HG03108 (cell line): Measurements from ENCODE around the gene CPEB2.
"Not testable (repeated sequence)": the region's sequence is repeated elsewhere in the genome, so short reads cannot be mapped to it uniquely, and the experiment has no call there.

Experiments used
- ATAC-seq: cut with Tn5 transposase; IDR thresholded peaks from one replicate; pipeline ENCODE4 v1.9.1; 2021; ENCODE audit warnings: moderate library complexity; ENCODE audit not compliant: unreplicated experiment

Gene CPEB2

DNA sequence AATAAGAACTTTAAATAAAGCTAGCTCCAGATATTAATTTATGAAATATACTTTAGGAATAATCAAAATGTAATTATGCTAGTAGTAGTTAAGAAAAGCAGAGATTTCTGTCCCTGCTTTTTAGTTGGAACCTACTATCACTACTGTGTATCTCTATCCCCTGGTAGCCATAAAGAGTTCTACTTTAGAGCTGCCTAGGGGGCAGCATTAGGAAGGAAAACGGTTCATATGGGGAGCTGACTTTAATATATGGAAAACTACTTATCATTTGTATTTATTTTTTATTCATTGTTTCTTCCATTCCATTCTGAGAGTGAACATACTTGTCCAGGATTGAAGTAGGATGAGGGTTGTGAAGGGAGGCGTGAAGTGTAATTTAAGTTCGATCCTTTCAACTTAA, 40.9 kb downstream of the CPEB2 start:
- no peak for ATAC-seq

DNA sequence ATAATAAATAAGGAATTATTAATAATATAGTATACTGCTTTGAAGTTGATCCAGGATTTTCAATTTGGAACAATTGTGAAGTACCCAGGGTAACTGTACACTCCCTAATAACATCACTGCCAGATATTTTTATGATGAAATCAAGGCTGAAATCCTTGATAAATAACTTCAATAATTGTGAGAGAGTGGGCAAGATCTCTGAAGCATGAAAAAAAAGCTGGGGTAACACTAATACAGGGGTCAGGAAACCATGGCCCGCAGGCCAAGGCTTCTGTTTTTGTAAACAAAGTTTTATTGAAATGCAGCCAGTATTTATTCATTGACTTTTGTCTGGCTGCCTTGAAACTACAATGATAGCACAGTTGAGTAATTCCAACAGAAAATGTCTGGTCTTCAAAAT, 41.6 kb downstream of the CPEB2 start:
- no peak for ATAC-seq

DNA sequence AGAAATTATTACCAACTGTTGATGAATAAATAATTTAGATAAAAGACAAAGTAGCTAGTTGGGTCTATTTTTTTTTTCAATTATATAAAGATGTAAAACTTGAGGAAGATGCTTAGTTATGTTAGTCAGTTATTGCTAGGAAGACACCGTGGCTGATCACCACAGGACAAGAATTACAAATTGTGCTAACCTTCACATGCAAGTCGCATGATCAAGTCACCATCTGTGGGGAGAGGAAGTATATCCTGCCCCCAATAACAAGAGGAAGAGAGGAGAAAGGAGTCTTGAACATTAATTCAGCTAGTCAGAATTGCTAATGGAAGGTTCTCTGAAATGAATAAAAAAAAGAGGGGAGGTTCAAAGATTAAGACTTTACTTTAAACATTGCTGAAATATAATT, 52.3 kb downstream of the CPEB2 start:
- no peak for ATAC-seq

DNA sequence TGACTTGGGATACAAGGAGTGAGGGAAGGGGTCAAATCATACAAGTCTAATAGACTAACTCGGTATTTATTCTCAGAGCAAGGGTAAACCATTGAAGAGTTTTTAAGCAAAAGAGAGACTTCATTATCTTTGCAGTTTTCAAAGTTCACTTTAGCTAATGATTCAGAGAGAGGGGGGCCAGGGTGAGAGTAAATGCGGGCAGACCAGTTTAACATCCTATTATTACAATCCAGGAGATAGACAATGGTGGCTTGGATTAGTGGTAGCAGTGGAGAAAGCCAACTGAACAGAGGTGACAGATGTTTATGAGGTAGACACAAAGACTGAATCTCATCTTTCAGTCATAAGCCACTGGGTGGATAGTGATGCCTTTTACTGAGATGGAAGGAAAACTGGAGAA, 57.9 kb downstream of the CPEB2 start:
- ATAC-seq, result no peak

DNA sequence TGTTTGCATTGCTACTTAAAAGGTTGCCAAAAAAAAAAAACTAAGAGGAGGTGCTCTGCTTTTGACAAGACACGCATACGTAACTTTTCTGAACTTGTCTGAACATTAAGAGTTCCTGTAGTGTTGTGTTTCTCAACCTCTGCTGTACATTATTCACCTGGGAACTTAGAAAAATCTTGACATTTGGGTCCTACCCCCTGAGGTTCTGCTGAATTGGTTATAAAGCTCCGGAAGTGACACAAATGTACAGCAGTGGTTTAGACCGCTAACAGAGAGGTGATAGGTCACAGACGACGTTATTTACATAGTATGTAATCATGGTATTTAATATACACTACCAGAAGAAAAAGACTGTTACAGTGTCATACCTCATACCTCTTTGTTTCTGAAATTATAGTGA, 61.1 kb downstream of the CPEB2 start:
- ATAC-seq, result no peak

DNA sequence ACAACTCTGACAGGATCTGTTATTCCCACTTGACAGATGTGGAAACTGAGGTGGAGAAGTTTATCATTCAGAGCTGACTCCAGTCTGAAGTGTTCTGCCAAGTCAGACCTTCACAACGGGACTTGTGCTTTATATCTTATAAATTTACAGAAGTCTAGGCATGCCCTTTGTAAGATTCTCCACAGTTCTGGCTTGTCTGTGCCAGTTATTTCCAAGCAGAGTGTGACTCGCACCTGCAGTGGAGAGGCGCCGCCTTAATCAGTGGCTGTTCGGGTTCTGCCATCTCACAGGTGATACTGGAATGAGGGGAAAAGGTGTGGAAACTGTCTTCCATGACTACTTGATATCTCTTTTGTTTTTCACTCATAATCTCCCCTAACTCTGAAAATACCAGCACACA, 63.2 kb downstream of the CPEB2 start:
- no peak for ATAC-seq

DNA sequence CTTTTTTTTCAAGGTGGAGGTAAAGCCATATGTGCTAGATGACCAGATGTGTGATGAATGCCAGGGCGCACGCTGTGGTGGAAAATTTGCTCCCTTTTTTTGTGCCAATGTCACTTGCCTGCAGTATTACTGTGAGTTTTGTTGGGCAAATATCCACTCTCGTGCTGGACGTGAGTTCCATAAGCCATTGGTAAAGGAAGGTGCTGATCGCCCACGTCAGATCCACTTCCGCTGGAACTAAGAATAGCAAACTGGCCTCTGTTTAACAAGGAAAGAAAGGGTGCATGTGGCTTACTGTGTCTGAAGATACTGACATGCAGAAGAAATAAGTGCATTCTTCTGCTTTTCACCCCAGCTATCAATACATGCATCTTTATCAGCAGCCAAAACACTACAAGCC, 63.9 kb downstream of the CPEB2 start:
- ATAC-seq, result no peak

DNA sequence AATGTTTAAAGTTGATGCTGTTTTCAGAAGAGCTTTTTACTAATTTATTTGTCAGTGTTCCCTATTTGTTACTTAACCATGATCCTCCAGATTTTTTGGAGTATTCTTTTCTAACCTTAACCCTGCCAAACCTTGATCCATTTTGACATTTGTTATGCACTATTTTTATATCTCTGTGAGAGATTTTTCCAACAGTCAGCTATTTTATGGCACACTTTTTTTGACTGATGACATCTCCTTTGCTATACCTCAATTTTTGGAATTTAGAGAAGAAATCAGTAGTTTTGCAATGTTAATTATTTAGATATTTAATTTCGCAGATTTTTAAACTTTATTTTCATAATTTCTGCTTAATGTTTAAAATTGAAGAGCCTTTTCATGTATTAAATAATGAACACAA, 66.0 kb downstream of the CPEB2 start:
- ATAC-seq, result no peak

DNA sequence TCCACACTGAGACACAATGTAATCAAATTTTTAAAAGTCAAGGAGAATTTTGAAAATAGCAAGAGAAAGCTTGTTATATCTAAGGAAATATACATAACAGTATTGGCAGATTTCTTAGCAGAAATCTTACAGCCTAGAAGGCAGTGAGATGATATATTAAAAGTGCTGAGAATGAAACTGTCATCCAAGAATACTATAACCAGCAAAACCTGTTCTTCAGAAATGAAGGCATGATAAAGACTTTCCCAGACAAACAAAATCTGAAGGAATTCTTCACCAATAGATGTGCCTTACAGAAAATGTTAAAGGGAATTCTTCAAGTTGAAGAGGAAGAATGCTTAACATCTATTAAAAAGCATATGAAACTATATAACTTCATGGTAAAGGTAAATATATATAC, 73.6 kb downstream of the CPEB2 start:
- ATAC-seq, result no peak

DNA sequence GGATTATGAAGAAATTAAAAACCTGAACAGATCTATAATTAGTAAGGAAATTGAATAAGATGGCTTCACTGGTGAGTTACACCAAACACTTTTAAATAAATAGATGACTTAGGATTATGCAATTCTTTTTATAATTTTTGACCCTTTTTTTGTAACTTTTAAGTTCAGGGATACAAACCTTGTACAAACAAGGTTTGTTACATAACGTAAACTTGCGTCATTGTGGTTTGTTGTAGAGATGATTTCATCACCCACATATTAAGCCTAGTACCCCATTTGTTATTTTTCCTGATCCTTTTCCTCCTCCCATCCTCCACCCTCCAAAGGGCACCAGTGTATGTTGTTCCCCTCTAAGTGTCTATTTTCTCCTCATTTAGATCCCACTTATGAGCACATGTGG, 75.7 kb downstream of the CPEB2 start:
- no peak for ATAC-seq

DNA sequence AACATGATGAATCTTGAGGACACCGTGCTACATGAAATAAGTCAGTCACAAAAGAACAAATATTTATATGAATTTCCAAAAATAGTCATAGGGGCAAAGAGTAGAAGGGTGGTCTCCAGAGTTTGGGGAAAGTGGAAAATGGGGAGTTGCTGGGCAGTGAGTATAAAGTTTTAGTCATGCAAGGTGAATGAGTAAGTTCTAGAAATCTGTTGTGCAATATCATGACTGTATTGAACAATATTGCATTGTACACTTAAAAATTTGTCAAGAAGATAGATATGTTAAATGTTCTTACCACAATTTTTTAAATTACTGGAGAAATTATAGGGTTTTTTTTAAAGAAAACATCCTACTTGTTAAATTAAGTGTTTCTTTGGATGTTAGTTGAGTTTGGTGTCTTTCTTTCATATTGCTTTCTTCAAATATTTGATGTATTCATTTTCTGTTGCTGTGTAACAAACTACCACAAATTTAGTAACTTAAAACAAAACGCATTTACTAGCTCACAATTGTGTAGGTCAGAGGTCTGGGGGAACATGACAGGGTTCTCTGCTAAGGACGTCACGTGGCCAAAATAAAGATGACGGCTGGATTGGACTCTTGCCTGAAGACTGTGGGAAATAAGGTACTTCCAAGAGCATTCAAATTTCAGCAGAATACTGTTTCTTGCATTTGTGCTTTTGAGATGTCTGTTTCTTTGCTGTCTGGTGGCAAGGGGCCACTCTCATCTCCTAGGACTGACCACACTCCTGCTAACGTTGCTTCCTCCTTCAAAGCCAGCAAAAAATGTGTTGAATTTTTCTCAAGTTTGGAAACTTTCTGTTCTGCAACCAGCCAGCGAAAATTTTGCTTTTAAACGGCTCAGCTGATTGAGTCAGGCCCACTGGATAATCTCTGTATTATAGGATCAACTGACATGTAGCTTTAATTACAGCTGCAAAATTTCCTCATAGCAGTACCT, 76.7 kb downstream of the CPEB2 start:
- no peak for ATAC-seq

DNA sequence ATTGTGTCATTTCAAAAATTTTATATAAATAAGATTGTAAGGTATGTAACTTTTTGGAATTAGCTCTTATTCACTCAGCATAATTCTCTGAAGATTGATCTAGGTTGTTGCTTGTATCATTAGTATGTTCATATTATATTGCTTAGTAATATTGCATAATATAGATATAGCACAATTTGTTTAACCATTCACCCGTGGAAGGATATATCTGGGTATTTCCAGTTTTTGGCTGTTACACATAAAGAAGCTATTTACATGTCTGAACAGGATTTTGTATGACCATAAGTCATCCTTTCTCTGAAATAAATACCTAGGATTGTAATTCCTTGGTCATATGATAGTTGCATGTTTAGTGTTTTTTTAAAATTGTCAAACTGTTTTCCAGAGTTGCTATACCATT, 82.5 kb downstream of the CPEB2 start:
- ATAC-seq, result no peak

DNA sequence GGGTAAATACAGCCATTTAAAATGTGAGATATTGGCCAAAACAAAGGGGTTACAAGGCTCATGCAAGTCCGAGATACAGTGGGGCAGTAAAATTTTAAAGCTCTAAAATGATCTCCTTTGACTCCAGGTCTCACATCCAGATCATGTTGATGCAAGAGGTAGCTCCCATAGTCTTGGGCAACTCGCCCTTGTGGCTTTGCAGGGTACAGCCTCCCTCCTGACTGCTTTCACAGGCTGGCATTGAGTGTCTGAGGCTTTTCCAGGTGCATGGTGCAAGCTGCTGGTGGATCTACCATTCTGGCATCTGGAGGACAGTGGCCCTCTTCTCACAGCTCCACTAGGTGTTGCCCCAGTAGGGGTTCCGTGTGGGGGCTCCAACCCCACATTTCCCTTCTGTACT, 83.5 kb downstream of the CPEB2 start:
- ATAC-seq, result not testable (repeated sequence)

DNA sequence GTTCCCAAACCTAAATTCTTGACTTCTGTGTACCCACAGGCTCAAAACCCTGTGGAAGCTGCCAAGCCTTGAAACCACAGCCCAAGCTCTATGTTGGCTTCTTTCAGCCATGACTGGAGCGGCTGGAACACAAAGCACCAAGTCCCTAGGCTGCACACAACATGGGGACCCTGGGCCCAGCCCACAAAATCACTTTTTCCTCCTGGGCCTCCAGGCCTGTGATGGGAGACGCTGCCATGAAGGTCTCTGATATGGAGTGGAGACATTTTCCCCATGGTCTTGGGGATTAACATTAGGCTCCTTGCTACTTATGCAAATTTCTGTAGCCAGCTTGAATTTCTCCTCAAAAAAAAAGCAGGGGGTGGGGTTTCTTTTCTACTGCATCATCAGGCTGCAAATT, 84.0 kb downstream of the CPEB2 start:
- not testable (repeated sequence) for ATAC-seq

DNA sequence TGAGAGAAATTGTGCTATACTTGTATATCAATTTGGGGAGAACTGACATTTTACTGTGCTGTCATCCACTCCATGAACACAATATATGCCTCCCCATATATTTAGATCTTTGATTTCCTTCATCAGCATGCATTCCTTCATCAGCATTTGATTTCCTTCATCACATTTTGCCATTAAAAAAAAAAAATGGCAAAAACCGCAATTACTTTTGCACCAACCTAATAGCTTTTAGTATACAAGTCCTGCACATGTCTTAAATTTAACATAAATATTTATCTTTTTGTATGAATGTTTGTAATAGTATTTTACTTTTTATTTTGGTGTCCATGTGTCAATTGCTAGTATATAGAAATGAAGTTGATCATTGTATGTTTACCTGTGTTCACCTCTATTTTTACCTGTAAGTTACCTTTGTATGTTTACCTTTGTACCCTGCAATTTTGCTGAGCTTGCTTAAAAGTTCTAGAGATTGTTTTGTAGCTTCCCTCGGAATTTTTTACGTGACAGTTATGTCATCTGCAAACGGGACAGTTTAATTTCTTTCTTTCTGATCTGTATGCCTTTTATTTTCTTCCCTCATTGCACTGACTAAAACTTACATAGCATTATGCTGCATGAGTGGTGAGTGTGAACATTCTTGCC, 86.2 kb downstream of the CPEB2 start:
- ATAC-seq, result no peak

DNA sequence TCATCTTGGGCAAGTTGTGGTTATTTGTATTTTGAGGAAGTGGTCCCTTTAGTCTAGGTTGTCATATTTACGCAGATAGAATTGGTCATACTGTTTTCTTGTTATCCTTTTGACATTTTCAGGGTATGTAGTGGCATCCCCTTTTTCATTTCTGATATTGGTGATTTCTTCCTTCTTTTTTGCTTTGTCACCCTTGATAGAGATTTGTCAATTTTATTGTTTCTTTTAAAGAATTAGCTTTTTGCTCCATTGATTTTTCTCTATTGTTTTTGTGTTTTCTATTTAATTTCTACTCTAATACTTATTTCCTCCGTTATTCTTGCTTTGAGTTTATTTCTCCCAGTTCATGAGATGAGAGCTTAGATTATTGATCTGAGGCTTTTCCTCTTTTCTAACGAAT, 87.7 kb downstream of the CPEB2 start:
- no peak for ATAC-seq

DNA sequence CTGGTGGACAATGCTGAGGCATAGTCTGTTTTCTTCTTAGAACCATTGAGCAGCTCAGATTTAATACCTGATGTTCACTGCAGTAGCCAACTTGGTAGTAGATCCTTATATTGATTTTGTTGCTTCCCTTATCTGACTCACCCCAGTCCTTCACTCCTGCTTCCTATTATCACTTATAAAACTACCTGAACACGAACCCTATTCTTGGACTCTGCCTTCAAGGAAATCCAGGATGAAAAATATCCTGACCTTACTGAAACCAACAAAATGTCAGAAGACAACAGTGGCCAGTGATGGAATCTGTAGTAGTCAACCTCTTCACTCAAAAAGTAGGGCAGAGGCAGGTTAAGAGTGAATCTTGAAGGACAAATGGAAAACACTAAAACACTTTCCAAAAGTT, 98.1 kb downstream of the CPEB2 start:
- no peak for ATAC-seq

DNA sequence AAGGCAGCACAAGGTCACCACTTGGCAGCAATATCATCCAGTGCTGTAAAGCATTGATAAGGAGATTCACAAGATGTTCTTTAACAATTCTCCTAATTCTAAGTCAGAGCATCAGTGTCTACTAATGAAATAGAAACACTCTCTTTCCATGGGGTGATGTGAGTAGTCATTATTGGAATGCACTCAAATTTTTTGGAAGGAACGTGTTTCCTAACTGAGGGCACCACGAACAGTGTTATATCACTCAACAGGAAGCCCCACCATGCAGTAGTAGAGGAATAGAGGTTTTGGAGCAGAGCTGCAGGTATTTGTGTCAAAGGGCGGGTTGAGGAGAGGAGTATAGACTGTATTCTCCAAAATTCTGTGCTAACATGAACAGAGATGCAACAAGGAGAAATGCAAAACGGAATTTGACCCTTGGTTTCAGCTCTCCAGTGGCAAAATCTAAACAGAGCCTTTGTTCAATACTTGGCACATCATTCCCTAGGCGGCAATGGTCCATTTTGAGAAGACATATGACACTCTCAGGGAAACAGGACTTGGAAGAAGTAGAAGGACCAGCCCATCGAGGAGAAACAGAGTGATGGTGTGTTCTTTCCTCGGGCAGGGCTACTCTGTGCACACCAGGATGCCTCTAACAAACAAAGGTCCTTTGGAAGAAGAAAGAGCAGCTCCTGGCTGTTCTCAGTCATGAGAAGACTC, 98.9 kb downstream of the CPEB2 start:
- no peak for ATAC-seq

DNA sequence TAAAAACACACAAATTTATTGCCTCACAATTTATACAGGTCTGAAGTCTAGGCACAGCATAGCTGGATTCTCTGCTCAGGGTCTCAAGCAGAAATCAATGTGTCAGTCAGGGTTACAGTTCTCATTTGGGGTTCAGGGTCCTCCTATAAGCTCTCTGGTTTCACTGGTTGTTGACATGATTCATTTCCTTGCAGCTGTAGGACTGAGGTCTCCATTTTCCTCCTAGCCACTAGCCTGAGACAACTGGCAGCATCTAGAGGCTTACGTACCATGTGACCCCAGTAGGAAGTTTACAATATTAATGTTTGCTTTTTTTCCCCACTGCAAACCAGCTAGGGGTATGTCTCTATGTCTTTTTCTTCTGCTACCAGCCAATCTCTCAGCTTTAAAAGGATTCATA, 102.5 kb downstream of the CPEB2 start:
- ATAC-seq, result no peak

DNA sequence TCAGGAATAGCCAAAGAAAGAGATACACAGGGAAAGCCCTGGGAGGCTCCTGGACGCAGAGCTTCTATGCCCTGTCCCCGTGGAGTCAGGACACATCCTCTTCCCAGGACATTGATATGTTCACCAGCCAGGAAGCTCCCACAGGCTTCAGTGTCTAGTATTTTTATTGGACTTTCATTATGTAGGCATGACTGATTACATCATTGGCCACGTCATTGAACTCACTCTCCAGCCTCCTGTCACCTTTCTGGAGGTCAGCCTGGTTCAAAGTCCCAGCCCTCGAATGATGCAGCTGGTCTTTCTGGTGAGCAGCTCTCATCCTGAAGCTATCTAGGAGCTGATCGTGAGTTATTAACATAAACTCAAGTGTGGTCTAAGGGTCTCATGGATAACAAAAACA, 104.1 kb downstream of the CPEB2 start:
- no peak for ATAC-seq

DNA sequence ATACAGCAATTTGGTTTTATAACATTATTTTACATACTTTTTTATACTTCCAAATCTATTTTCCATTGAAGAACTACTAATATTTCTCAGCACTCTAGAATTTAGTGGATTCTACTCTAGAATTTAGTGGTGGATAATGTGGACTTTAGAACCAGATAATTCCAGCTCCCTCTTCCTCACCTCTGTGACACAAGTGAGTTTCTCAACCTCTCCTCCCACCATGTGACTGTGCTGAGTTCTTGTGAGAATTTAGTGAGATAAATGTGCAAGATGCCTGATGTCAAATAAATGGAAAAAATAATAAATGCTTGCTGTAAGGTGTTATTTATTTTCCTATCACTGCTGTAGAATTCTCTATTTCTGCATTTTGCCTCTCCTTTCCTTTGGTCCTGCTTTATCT, 107.3 kb downstream of the CPEB2 start:
- no peak for ATAC-seq

DNA sequence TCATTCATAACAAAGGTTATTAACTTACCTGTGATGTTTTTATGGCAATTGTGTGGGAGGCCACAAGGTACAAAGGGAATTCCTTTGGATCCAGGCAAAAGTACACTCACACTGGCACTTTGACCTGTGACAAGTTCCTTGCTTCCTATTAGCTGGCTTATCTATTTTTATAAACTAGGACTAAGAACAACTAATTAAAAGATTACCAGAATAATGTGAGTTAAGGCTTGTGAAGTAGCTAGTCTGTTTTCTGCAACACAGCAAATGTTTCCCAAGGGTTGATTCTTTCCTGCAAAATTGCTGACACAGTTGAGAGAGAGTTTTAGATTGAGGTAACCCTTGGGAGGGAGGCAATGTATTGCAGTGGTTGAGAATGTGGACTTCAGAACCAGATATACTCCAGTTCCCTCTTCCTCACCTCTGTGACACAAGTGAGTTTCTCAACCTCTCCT, 107.9 kb downstream of the CPEB2 start:
- ATAC-seq, result no peak
